ENCODE results near the gene SHTN1.

SHTN1 gene

DNA sequence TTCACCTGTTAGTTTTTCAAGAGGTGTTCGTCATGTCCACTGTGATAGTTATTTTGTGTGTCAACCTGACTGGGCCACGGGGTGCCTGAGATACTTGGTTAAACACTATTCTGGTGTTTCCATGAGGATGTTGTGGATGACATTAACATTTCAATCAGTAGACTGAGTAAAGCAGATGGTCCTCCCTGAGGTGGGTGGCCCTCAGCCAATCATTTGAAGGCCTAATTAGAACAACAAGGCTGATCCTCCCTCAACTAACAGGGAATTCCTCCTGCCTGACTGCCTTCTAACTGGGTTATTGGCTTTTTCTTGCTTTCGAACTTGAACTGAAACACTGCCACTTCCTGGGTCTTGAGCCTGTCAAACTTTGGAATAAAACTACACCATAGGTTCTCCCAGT is 79.9 kb downstream of the SHTN1 start:
- TF ChIP-seq, protein P1, sequence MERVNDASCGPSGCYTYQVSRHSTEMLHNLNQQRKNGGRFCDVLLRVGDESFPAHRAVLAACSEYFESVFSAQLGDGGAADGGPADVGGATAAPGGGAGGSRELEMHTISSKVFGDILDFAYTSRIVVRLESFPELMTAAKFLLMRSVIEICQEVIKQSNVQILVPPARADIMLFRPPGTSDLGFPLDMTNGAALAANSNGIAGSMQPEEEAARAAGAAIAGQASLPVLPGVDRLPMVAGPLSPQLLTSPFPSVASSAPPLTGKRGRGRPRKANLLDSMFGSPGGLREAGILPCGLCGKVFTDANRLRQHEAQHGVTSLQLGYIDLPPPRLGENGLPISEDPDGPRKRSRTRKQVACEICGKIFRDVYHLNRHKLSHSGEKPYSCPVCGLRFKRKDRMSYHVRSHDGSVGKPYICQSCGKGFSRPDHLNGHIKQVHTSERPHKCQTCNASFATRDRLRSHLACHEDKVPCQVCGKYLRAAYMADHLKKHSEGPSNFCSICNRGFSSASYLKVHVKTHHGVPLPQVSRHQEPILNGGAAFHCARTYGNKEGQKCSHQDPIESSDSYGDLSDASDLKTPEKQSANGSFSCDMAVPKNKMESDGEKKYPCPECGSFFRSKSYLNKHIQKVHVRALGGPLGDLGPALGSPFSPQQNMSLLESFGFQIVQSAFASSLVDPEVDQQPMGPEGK (CRISPR knock-in tag; IDR thresholded peaks at IDR 0.05; ENCODE audit: borderline replicate concordance): no peak
- TF ChIP-seq ZFP30 (CRISPR knock-in tag; IDR thresholded peaks at IDR 0.05) (no peak), TOX (CRISPR knock-in tag; IDR thresholded peaks at IDR 0.05; ENCODE audit: borderline replicate concordance) (no peak), ZFP3 (CRISPR knock-in tag; IDR thresholded peaks at IDR 0.05) (no peak), ISL1 (CRISPR knock-in tag; IDR thresholded peaks at IDR 0.05) (no peak), TCF4 (CRISPR knock-in tag; IDR thresholded peaks at IDR 0.05; ENCODE audit: borderline replicate concordance) (no peak), GLIS3 (CRISPR knock-in tag; IDR thresholded peaks at IDR 0.05) (no peak)
- TF ChIP-seq, protein P2, sequence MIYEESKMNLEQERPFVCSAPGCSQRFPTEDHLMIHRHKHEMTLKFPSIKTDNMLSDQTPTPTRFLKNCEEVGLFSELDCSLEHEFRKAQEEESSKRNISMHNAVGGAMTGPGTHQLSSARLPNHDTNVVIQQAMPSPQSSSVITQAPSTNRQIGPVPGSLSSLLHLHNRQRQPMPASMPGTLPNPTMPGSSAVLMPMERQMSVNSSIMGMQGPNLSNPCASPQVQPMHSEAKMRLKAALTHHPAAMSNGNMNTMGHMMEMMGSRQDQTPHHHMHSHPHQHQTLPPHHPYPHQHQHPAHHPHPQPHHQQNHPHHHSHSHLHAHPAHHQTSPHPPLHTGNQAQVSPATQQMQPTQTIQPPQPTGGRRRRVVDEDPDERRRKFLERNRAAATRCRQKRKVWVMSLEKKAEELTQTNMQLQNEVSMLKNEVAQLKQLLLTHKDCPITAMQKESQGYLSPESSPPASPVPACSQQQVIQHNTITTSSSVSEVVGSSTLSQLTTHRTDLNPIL (CRISPR knock-in tag; IDR thresholded peaks at IDR 0.05; ENCODE audit: low read depth): no peak
- TF ChIP-seq, protein P3, sequence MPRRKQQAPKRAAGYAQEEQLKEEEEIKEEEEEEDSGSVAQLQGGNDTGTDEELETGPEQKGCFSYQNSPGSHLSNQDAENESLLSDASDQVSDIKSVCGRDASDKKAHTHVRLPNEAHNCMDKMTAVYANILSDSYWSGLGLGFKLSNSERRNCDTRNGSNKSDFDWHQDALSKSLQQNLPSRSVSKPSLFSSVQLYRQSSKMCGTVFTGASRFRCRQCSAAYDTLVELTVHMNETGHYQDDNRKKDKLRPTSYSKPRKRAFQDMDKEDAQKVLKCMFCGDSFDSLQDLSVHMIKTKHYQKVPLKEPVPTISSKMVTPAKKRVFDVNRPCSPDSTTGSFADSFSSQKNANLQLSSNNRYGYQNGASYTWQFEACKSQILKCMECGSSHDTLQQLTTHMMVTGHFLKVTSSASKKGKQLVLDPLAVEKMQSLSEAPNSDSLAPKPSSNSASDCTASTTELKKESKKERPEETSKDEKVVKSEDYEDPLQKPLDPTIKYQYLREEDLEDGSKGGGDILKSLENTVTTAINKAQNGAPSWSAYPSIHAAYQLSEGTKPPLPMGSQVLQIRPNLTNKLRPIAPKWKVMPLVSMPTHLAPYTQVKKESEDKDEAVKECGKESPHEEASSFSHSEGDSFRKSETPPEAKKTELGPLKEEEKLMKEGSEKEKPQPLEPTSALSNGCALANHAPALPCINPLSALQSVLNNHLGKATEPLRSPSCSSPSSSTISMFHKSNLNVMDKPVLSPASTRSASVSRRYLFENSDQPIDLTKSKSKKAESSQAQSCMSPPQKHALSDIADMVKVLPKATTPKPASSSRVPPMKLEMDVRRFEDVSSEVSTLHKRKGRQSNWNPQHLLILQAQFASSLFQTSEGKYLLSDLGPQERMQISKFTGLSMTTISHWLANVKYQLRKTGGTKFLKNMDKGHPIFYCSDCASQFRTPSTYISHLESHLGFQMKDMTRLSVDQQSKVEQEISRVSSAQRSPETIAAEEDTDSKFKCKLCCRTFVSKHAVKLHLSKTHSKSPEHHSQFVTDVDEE (CRISPR knock-in tag; IDR thresholded peaks at IDR 0.05): no peak
- no peak for ATAC-seq

DNA sequence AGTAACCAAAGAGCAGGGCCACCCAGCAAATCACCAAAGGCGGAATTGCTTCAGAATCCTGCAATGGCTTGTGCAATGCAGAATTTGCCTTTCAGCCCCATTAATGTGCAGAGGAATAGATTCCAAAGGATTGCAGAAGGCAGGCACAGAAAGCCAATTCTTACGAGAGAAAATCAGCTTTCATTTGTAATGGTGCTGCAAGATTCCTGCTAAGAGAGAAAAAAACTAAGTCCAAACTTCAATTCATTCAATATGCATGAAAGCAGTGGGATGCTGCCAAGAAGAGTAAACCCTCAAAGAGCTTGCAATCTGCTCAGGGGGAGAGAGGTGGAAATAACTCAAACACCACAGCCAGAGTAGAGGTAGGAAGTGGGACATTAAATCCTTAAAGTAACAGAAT is 85.3 kb downstream of the SHTN1 start:
- no peak for ATAC-seq
- TF ChIP-seq, protein P4, sequence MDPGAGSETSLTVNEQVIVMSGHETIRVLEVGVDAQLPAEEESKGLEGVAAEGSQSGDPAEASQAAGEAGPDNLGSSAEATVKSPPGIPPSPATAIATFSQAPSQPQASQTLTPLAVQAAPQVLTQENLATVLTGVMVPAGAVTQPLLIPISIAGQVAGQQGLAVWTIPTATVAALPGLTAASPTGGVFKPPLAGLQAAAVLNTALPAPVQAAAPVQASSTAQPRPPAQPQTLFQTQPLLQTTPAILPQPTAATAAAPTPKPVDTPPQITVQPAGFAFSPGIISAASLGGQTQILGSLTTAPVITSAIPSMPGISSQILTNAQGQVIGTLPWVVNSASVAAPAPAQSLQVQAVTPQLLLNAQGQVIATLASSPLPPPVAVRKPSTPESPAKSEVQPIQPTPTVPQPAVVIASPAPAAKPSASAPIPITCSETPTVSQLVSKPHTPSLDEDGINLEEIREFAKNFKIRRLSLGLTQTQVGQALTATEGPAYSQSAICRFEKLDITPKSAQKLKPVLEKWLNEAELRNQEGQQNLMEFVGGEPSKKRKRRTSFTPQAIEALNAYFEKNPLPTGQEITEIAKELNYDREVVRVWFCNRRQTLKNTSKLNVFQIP (CRISPR knock-in tag; IDR thresholded peaks at IDR 0.05; ENCODE audit: borderline replicate concordance, low read depth): no peak
- TF ChIP-seq BACH2 (CRISPR knock-in tag; IDR thresholded peaks at IDR 0.05; ENCODE audit: borderline replicate concordance): no peak
- TF ChIP-seq, protein P2 (CRISPR knock-in tag; IDR thresholded peaks at IDR 0.05; ENCODE audit: low read depth): no peak
- TF ChIP-seq ESRRG (CRISPR knock-in tag; IDR thresholded peaks at IDR 0.05): no peak
- no peak for TF ChIP-seq PPARA (CRISPR knock-in tag; IDR thresholded peaks at IDR 0.05; ENCODE audit: borderline replicate concordance)
- TF ChIP-seq ZC3H10 (CRISPR knock-in tag; IDR thresholded peaks at IDR 0.05): no peak
- no peak for TF ChIP-seq ISL1 (CRISPR knock-in tag; IDR thresholded peaks at IDR 0.05)
- no peak for TF ChIP-seq TOX (CRISPR knock-in tag; IDR thresholded peaks at IDR 0.05; ENCODE audit: borderline replicate concordance)
- TF ChIP-seq, protein P1 (CRISPR knock-in tag; IDR thresholded peaks at IDR 0.05; ENCODE audit: borderline replicate concordance): no peak
- no peak for TF ChIP-seq OSR1 (CRISPR knock-in tag; IDR thresholded peaks at IDR 0.05)
- TF ChIP-seq ZNF70 (CRISPR knock-in tag; IDR thresholded peaks at IDR 0.05): no peak
- no peak for TF ChIP-seq GLIS3 (CRISPR knock-in tag; IDR thresholded peaks at IDR 0.05)
- TF ChIP-seq ARNTL (CRISPR knock-in tag; IDR thresholded peaks at IDR 0.05; ENCODE audit: borderline replicate concordance, low read depth): no peak
- TF ChIP-seq TCF4 (CRISPR knock-in tag; IDR thresholded peaks at IDR 0.05; ENCODE audit: borderline replicate concordance): no peak
- TF ChIP-seq CSDC2 (CRISPR knock-in tag; IDR thresholded peaks at IDR 0.05): no peak
- TF ChIP-seq, protein P3 (CRISPR knock-in tag; IDR thresholded peaks at IDR 0.05): no peak
- no peak for TF ChIP-seq RARB (CRISPR knock-in tag; IDR thresholded peaks at IDR 0.05)
- TF ChIP-seq ZFP30 (CRISPR knock-in tag; IDR thresholded peaks at IDR 0.05): no peak
- TF ChIP-seq, protein P5, sequence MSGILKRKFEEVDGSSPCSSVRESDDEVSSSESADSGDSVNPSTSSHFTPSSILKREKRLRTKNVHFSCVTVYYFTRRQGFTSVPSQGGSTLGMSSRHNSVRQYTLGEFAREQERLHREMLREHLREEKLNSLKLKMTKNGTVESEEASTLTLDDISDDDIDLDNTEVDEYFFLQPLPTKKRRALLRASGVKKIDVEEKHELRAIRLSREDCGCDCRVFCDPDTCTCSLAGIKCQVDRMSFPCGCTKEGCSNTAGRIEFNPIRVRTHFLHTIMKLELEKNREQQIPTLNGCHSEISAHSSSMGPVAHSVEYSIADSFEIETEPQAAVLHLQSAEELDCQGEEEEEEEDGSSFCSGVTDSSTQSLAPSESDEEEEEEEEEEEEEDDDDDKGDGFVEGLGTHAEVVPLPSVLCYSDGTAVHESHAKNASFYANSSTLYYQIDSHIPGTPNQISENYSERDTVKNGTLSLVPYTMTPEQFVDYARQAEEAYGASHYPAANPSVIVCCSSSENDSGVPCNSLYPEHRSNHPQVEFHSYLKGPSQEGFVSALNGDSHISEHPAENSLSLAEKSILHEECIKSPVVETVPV (CRISPR knock-in tag; IDR thresholded peaks at IDR 0.05): no peak
- TF ChIP-seq ZFP3 (CRISPR knock-in tag; IDR thresholded peaks at IDR 0.05): no peak

All from SK-N-SH treated with all-trans-retinoic acid at 6 μM for 48 hours (cell line).